ENCODE data around the gene KRT3.

The KRT3 gene

GRCh38 chr12:52813203-52813819 is 17.4 kb upstream of the KRT3 start:
- in situ Hi-C loops (cut with HindIII; ENCODE audit: low sequenced_read_pairs), result no loop called here
- TF ChIP-seq, protein P1, sequence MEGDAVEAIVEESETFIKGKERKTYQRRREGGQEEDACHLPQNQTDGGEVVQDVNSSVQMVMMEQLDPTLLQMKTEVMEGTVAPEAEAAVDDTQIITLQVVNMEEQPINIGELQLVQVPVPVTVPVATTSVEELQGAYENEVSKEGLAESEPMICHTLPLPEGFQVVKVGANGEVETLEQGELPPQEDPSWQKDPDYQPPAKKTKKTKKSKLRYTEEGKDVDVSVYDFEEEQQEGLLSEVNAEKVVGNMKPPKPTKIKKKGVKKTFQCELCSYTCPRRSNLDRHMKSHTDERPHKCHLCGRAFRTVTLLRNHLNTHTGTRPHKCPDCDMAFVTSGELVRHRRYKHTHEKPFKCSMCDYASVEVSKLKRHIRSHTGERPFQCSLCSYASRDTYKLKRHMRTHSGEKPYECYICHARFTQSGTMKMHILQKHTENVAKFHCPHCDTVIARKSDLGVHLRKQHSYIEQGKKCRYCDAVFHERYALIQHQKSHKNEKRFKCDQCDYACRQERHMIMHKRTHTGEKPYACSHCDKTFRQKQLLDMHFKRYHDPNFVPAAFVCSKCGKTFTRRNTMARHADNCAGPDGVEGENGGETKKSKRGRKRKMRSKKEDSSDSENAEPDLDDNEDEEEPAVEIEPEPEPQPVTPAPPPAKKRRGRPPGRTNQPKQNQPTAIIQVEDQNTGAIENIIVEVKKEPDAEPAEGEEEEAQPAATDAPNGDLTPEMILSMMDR (IDR thresholded peaks at IDR 0.05; ENCODE audit: low read depth, low read length), result no peak
- no peak overlapping the region for H3K4me3 ChIP-seq (ENCODE audit: low read depth, low read length)
- no peak for DNase-seq (ENCODE audit: low read depth, low spot score)

DNA sequence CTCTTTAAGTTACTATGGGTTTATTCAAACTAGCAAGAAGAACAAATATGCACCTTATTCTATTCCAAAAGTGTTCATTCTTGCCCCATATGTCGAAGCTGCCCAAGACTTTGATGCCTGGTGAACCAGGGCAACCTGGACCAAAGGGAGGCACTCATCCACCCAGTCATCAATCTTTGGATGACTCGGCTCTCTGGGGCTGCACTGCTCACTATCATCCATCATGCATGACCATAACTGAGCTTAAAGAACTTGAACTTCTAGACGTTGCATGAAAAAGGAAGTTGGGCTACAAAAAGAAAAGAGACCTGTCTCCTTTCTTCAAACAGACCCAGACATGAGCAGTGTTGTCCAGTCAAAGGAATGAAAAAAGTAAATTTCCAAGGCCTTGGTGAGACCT is 16.8 kb upstream of the KRT3 start:
- no peak for DNase-seq (ENCODE audit: low read depth, low spot score)
- in situ Hi-C loops (cut with HindIII; ENCODE audit: low sequenced_read_pairs), result no loop called here
- no peak overlapping the region for H3K4me3 ChIP-seq (ENCODE audit: low read depth, low read length)
- TF ChIP-seq, protein P1 (IDR thresholded peaks at IDR 0.05; ENCODE audit: low read depth, low read length), result no peak

GRCh38 chr12:52812073-52812400 is 16.1 kb upstream of the KRT3 start:
- no peak for DNase-seq (ENCODE audit: low read depth, low spot score)
- TF ChIP-seq, protein P1 (IDR thresholded peaks at IDR 0.05; ENCODE audit: low read depth, low read length), result no peak
- no peak overlapping the region for H3K4me3 ChIP-seq (ENCODE audit: low read depth, low read length)
- in situ Hi-C loops (cut with HindIII; ENCODE audit: low sequenced_read_pairs), result no loop called here

GRCh38 chr12:52811191-52812072 is 15.5 kb upstream of the KRT3 start:
- TF ChIP-seq, protein P1 (IDR thresholded peaks at IDR 0.05; ENCODE audit: low read depth, low read length), result no peak
- no peak overlapping the region for H3K4me3 ChIP-seq (ENCODE audit: low read depth, low read length)
- DNase-seq (ENCODE audit: low read depth, low spot score), result no peak
- in situ Hi-C loops (cut with HindIII; ENCODE audit: low sequenced_read_pairs), result no loop called here

GRCh38 chr12:52810554-52810953 is 14.6 kb upstream of the KRT3 start:
- in situ Hi-C loops (cut with HindIII; ENCODE audit: low sequenced_read_pairs), result no loop called here
- TF ChIP-seq, protein P1 (IDR thresholded peaks at IDR 0.05; ENCODE audit: low read depth, low read length), result no peak
- DNase-seq (ENCODE audit: low read depth, low spot score), result no peak
- no peak overlapping the region for H3K4me3 ChIP-seq (ENCODE audit: low read depth, low read length)

GRCh38 chr12:52809166-52809565 is 13.2 kb upstream of the KRT3 start:
- in situ Hi-C loops (cut with HindIII; ENCODE audit: low sequenced_read_pairs), result no loop called here
- TF ChIP-seq, protein P1 (IDR thresholded peaks at IDR 0.05; ENCODE audit: low read depth, low read length), result no peak
- H3K4me3 ChIP-seq (ENCODE audit: low read depth, low read length), result no peak overlapping the region
- no peak for DNase-seq (ENCODE audit: low read depth, low spot score)

All from astrocyte of the spinal cord (primary cell).